HG03066 (cell line): ENCODE measurements around the gene KPNA5.
"Not testable (repeated sequence)": the region's sequence is repeated elsewhere in the genome, so short reads cannot be mapped to it uniquely, and the experiment has no call there.

Experiments
- ATAC-seq: cut with Tn5 transposase; IDR thresholded peaks from one replicate; pipeline ENCODE4 v1.9.1; 2021; ENCODE audit warnings: low read depth; ENCODE audit not compliant: unreplicated experiment

KPNA5 gene

DNA sequence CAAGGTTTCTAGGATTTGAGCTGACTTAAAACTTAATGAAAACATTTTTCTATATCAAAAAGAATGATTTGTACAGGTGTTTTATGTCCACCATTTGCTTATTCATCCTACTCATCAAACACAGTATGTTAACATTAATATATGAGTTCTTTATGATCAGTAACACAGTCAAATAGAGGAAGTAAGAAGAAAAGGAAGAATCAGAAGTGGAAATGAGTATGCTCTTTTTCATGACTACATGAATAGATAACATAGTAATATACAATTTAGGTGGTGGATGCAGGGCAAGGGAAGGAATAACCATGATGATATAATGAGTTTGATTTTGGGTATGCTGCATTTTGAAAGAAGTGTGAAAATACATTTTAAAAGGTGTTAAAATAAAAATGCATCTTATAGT lies 16.5 kb downstream of the KPNA5 start:
- ATAC-seq: peak; percentile 45

DNA sequence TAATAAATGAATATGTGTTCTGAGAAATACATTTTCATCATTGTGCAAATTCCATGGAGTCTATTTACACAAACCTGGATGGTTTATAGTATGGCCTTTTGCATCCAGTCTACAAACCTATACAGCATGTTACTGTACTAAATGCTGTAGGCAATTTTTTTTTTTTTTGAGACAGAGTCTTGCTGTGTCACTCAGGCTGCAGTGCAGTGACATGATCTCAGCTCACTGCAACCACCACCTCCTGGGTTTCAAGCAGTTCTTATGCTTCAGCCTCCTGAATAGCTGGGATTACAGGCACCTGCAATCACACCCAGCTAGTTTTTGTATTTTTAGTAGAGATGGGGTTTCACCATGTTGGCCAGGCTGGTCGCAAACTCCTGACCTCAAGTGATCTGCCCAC lies 22.9 kb downstream of the KPNA5 start:
- ATAC-seq: not testable (repeated sequence)

DNA sequence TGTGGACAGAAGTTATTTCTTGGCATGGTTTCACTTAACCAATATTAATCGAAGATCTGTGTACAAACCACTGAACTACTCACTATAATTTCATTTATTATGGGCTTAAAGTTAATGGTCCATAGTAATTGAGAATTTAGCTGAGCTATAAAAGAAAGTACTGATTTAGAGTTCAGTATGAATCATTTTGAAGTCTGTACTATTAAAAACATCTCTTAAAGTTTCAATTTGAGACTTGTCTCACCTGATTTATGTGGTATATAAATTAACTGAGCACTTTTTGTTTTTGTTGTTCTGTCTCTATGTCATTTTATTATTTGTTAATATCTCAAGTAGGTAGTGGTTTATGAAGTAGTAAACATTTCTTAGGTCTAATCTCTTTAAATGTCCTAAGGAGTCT lies 24.9 kb downstream of the KPNA5 start:
- ATAC-seq: no peak

DNA sequence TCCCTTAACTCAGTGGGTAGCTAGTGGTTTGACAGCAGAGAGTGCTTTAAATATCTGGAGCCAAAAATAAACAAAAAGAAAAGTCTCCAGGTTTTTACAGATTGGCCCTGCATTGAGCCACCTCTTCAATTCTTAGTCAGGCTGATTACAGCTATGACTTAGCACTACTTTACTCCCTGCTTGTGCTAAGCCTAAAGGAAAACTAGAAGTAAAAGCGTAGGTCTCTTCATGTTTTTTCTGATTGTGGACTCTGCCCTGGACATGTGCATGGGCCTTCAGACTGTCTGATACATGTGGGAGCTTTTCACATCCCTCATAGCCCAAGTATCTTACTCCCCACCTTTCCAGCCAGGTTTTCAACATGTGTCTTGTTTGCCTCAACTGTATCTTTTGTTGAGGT lies 33.3 kb downstream of the KPNA5 start:
- ATAC-seq: no peak

DNA sequence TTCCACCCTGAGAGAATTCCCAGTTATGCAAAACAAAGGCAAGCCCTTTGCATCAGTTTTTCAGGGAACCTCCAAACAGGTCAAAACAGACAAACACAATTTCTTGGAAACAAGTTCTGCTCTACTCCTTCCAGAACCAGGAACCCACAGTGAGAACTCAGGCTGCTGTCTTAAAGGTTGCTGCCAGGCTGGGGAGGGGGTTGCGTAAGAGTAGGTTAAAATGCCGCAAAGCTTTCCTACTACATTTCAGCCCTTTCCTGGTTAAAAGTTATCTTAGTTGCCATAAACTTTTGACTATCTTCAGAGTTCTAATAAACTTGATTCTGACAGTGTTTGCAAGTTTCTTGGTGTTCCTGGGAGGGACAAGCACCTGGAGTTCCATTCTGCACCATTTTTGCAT lies 33.8 kb downstream of the KPNA5 start:
- ATAC-seq: no peak

DNA sequence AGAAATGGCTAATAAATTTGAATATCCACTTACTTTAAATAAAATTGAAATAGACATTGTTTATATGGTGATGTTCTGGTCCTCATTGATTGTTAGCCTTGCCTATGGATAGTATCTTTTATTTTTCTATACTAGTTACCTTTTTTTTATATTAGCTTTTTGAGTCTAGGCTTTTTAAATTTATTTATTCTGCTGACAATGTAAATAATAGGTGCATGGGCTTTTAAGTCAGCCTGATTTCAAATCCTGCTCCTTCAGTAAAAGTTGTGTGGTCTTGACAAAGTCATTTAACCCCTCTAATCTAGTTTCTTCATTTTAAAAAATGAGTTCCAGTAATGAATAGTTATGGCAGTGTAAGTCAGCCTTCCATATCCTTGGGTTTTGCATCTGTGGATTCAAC lies 45.9 kb downstream of the KPNA5 start:
- no peak for ATAC-seq

DNA sequence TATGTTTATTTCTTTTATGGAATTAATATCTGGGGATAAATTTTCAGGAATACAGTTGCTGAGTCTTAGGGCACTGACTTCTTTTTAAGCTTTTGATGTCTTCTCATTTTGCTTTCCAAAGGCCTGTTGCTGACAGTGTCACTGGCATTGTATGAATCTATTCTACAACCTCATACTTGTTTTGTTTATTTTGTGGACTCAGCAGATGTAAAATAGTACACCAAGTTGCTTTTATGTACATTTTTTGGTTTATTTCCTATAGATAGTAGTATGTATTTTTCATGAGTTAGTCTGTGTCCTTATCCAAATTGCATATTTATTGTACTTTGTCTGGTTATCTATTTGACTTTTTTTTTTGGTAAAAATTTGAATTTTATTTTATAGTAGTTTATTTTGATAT lies 49.5 kb downstream of the KPNA5 start:
- ATAC-seq: no peak

DNA sequence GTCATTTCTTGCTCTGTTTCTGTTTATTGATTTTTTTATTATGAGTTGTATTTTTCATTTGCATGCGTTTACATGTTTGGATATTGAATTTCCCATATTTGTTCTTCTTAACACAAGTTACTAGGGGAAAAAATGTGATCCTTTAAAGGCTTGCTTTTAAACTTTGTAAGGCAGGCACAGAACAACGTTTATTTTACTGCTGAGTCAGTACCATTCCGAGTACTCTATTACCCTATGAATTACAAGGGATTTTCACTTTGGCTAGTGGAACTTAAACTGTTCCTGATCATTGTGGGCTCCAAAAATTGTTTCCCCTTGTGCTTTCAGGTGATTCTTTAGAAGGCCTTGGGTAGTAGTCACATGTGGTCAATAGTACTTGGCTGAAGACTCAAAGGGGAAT lies 56.0 kb downstream of the KPNA5 start:
- ATAC-seq: no peak

DNA sequence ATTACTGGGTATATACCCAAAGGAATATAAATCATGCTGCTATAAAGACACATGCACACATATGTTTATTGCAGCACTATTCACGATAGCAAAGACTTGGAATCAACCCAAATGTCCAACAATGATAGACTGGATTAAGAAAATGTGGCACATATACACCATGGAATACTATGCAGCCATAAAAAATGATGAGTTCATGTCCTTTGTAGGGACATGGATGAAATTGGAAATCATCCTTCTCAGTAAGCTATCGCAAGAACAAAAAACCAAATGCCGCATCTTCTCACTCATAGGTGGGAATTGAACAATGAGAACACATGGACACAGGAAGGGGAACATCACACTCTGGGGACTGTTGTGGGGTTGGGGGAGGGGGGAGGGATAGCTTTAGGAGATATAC lies 59.5 kb downstream of the KPNA5 start:
- not testable (repeated sequence) for ATAC-seq

DNA sequence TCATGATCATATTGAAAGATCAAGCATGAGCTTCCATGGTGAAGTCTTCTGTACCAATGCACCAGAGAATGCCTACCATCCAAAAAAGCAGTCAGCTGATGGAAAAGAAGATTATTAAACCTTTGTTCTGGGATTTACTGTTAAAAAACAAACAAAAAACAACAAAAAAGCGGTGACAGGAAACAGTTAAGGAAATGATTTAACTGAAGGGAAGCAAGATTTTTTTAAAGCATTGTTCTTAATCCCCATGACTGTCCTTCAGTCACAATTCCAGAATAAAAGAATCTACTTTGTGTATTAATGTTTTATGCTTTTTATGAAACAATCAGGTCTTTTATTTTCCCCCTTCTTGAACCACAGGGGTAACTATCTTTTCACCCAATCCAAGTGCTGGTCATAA lies 60.6 kb downstream of the KPNA5 start:
- ATAC-seq: no peak

DNA sequence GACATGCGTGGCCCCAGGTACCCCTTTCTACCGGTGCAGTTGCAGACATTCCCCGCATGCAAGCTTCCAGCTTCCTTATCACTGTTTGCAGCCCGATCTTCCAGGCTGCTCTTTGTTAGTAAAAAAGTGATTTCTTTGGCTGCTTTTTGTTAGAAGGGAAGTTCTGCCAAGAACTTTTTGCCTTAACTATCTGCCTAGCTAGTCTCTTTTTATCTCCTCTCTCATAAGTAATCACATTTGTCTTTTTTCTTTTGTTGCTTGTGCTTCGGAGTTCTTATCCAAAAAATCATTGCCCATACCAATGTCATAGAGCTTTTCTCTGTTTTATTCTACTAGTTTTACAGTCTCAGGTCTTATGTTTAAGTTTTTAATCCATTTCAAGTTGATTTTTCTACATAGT lies 64.2 kb downstream of the KPNA5 start:
- ATAC-seq: no peak

DNA sequence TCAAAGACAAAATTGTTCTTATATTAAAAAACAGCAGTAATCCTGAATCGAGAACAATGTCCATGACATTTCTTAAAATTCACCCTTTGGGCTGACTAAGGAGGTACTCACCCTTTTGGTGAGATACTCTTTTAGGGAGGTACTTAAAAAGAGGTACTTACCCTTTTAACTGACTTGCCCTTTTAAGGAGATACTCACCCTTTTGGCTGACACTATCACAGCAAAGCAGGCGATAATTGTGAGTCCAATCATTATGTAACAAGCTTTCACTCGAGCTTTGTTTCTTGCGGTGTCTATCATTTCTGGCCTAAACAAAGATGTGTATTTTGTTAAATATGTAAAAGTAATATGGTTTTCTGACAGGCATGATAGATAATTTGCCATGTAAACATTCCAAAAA lies 80.8 kb downstream of the KPNA5 start:
- ATAC-seq: no peak

DNA sequence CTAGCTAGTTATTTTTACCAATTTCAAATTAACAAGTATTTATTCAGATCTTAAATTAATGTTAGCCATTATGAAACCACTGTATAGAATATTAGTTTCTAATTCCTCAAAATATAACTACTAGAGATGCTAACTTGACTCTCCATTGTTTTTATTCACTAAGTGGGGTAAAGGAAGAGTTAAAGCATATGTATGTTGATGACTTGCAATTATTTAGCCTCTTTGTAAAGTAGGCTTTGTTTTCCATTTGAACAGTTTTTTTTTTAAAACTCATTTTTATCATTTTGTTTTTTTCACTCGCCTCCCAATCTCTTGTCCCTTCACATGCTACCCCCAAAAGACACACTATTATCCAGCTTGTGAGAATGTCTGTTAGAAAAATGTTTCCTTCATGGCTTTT lies 81.2 kb downstream of the KPNA5 start:
- ATAC-seq: no peak

DNA sequence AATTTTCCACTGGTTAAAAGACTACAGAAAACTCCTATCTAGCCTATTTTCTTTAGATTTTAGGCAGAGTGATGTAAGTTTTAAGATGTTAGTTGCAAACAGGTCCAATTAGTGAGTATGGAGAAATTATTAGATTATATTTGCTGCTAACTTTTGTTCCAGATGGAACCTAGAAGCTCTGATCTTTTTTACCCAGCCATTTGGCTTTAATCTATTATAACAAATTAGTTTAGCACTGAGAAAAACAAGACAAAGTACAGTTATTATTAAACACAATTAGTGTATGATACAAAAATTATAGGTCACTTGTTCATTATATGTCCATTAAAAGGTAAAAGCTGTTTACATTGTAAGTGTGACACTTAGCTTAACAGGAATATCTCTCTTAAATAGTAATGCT lies 82.0 kb downstream of the KPNA5 start:
- no peak for ATAC-seq

DNA sequence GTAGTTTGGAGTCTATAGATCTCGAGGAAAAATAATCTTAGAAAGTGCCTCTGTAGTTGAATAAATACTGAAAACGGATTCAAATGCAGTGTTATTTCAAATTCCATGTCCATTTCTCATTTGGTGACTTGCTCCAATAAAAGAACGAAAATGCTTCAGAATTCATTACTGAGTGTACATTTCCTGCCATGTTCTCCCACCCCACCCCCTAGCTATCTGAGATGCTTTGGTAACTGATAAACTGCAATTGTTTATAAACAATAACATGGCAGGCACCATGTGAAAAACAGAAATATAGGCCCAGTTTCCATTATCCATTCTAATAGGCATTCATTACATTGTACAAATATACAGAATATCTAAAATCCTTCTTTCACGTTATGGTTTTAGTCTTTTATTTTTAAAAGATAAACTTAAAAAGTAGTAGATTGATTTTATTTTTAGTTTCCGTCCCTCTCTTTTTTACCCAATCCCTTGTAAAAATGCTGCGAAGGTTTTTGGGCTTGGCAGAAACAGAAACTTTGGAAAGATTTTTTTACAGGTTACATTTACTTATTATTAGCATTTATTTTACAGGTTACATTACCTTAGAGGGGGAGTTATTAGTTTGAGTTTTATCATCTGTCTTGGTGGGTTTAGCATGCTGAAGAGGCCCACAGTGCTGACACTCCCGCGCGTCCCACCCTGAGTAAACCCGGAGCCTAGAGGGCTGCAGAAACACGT lies 83.1 kb downstream of the KPNA5 start:
- ATAC-seq: no peak

DNA sequence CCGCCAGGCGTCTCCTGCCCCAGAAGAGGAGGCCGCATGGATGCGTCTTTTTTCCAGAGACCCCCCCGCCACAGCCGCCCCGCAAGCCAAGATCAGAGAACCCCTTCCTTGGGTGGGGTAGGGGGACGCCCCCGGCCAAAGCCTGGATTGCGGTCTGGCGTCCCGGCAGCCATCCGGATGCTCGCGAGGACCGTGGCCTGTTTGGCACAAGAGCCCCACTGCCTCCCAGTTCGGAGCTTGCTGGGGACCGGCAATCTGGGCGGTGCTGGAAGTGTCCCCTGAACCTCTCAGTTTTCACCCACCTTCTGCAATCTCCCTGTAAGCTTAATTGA lies 83.6 kb downstream of the KPNA5 start:
- ATAC-seq: no peak

DNA sequence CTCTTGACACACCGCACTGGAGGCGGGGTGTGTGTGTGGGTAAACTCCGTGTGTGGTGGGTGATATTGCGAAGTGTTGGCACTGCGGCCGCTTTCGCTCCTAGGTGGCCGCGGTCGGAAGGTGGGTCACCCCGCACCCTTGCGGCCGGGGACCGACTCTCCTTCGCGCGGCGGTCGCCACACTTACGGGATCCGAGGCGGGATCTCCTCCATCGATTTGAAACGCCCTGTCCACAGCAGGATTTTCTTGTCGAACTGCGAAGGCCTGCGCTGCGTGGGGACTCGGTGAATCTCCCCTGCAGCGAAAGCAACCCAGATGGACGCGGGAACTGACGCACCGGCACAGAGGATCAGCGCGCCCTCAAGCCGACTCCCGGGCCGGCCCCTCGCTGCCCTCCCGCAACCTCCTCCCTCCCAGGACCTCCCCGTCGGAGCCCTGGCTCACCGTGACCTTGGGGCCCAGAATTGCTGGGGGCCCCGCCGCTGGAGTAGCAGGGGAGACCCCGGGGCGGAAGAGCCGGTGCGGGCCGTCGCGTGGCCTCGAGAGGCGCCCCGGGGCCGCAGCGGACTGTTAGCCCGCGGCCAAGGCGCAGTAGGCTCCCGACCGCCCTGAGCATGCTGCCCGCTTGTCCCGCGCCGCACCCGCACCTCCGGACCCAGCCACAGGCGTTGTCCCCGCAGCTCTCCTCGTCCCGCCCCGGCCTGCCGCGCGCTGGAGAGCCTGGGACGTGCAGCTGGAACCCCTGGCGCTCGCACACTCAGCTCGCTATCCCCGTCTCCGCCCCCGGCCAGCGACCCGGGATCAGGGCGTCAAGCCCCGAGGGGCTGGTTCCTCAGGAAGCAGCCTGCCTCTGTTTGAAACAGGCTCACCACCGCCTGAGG lies 84.2 kb downstream of the KPNA5 start, which contains the start of gene FAM162B:
Gene FAM162B (minus strand): TSS at position 759 of the 881 bp plus-strand sequence. CDS start 143 bp downstream, at position 616.
- no peak for ATAC-seq

DNA sequence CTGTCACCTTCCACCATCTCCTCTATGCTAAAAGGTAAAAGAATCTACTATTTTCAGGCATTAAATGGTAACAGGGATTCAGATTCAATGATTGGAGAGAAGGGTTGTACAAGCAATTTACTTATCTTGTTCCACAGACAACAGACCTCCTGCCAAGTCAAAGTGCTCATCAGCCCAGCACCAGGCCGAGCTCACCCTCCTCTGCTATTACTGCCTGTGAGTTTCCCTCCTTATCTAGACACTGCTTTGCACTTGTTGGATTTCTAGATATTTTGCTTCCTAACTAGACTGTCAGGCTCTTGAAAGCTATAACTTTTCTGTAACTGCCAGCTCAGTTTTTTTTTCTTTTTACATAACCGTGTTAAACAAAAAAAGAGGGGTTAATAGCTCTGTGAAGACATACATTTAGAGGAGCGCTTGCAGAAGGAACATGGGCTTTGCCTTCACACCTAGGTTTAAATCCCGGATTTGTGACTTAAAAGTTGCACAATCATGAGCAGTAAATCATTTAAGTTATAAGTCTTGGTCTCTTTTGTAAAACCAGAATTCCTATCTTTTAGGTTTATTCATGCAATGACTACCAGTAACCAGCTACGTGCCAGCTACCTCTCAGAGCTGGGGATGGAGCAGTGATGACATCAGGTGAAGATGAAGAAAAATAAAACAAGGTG lies 85.6 kb downstream of the KPNA5 start:
- no peak for ATAC-seq

DNA sequence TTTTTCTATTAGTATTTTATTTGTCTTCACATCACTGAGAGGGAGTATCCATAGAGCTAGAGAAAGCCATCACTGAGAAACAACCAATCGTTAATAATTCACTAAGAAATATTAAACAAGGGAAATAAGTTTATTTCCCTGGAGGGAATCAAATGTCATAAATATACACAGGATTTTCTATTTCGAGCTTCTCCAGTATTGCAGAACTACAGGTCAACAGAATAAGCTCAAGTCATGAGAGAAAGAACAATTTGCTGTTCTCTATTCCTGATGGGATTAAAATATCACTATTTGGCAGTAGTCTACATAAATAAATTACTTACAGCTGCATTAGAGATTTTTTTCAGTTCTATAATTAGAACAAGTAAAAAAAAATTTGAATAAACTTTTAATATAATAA lies 86.7 kb downstream of the KPNA5 start:
- no peak for ATAC-seq

DNA sequence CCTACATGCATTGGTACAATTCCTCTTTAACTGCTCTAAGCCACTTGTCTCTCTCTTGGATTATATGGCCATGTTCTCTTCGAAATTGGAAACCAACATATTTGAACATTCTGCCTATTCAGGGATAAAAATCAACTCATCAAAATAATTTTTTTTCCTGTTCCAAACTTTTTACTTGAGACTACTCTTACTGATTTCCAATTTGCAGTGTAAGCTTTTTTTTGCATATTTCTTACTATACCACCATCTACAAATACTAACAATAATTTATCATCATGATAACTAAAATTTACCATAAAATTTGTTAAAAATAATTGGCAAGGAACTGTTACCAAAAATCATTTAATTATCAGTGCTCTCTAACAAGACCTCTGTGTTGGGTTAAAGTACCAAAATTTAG lies 91.4 kb downstream of the KPNA5 start:
- no peak for ATAC-seq

DNA sequence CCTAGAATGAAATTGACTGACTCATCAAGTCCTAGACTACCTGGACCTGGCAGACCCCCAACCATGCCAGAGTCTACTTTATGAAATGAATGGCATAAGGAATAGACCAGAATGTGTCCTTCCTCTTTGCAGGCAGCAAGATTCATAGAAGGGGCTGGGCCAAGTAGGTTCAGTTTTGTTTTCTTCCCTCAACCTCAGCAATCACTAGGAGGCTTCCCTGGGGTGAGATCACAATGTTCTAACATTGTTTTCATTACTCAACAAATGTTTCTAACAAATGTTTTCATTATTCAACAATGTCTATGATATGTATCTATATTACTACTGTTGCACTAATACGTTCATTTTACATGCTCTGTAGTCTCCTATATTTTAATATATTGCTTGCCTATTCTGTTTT lies 92.9 kb downstream of the KPNA5 start:
- ATAC-seq: no peak
